Skin epidermis (tissue), 12 donors: ENCODE results near the gene PDE4C.
A peak's percentile ranks its signal among the peaks of the same experiment; 100 is the strongest.

ENCODE experiments used
- H3K27ac ChIP-seq, 21 experiments: fragments of 200-600 bp; sonication (generic) in 11 of 21; one replicate each; pipeline ENCODE4 v1.5.0; 2020; ENCODE audit warnings: mild to moderate bottlenecking in 3 of 21, inconsistent platforms in 2 of 21, moderate library complexity in 2 of 21
- H3K4me3 ChIP-seq, 7 experiments: fragments of 200-600 bp; sonication (generic) in 2 of 7; one replicate each; pipeline ENCODE4 v1.5.0; 2020; ENCODE audit warnings: inconsistent platforms in 2 of 7, mild to moderate bottlenecking in 2 of 7, moderate library complexity in 1 of 7

PDE4C gene

DNA sequence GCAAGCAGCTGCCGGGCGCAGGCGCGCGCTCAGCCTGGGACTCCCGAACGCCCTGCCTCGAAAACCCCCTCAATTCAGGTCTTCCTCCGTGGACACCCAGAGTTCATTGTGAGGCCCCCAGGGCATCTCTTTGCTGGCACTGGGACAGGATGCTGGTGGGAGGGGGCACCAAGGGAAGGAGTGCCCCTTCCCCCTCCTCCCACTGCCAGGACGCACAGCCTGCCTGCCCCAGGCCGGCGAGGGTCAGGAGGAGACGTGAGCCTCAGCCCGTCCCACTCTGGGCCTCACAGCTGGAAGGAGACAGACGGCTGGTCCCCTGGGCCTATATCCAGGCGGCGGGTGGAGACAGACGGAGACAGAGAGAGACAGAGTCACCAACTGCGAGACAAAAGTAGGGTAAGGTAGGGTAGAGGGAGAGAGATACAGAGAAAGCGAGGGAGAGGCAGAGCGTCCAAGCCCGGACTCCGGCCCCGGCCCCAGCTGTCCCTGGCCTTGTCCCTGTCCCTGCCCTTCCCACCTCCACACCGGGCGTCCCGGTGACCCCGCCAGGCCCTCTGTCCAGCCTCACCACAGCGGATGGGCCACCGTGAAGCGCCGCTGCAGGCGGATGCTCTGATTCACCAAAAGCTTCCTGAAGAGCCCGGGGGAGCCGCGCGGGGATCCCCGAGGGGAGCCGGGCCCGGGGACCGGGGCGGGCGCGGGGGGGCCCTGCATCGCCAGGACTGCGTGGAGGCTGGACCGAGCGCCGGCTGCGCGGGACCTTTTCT, at the start of gene PDE4C:
Gene PDE4C, minus strand, starts transcription at position 737 of the 767 bp plus-strand sequence. Its CDS starts 23 bp downstream, at position 714.
- peak within 1 kb of the TSS in 1 of 7 experiments; percentile 16 for H3K4me3 ChIP-seq
- peak within 1 kb of the TSS in 1 of 21 experiments; percentile 10 for H3K27ac ChIP-seq

DNA sequence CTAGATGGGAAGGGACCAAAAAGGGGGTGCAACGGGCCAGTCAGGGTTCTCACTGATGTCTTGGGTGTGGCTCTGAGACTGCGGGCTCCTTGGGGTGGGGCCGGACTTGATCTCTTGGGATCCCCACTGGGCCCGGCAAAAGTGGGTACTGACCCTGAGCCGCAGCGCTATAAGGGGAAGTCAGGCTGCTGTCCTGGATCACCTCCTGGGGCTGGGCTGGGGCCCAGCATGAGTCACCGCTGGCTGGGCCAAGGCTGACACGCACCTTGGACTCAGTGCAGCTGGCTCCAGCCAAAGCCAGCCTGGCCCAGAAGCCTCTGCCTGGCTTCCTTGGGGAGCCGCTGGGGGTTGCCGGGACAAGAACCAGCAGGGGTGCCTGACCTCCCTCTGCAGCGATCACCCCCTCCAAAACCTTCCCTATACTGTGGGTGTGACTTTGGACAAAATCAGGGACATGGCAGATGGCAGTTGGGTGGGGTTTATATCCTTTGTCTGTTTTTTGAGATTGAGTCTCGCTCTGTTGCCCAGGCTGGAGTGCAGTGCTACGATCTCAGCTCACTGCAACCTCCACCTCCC, 48.6 kb upstream of the PDE4C start:
- H3K27ac ChIP-seq = peak overlapping the region in 10 of 21 experiments; percentile 1 to 65 (median 38)
- no peak overlapping the region for H3K4me3 ChIP-seq

DNA sequence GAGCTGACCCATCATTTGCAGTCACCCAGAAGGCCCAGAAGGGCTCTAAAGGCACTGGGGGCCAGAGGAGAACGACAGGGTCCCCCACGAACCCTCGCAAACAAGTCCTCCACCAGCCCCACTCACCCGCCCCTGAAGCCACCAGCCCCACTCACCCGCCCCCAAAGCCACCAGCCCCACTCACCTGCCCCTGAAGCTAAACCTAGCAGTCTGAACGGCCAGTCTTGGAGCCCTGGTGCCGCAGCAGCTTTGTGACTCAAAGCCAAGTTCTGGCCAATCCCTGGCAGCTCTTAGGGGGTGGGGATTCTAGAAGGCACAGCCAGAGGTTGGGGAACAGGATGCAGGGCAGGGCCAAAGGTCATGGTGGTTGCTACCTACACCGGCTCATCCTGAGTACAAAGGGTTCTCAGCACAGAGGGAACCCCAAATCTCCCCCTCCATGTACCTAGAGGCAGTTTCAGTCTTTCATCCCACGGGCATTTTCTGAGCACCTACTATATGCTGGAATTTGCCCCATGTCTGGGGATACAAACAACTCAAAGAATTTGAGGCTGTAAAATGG, 48.1 kb upstream of the PDE4C start, which contains the start of gene IQCN:
Gene IQCN, minus strand, starts transcription at position 234 of the 562 bp plus-strand sequence. CDS start 4,974 bp downstream, outside the sequence.
- peak within 1 kb of the TSS in 10 of 21 experiments; percentile 1 to 65 (median 38) for H3K27ac ChIP-seq
- no peak within 1 kb of the TSS for H3K4me3 ChIP-seq

DNA sequence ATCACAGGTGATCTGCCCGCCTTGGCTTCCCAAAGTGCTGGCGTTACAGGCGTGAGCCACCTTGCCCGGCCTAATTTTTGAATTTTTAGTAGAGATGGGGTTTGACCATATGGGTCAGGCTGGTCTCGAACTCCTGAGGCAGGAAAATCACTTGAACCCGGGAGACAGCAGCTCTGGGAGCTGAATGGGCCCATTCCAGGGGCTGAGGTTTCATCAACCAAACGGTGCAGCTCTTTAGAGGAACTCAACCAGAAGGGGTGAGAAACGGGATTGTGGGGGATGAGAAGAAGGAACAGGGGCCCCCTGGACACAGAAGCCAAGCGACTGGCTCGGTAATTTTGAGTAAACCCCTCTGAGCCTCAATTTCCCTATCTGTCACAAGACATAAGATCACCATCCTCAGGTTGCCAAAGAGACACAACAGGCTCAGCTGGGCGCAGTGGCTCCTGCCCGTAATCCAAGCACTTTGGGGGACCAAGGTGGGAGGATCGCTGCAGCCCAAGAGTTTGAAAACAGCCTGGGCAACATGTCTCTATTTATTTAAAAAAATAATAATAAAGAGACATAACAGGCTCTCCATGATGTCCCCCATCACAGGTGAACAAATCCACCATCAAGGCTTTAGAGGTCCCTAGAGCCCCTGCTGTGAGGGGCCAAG, 47.5 kb upstream of the PDE4C start:
- Histone ChIP-seq H3K27ac (peak overlapping the region in 4 of 21 experiments; percentile 17 to 62 (median 42)), H3K4me3 (no peak overlapping the region)

DNA sequence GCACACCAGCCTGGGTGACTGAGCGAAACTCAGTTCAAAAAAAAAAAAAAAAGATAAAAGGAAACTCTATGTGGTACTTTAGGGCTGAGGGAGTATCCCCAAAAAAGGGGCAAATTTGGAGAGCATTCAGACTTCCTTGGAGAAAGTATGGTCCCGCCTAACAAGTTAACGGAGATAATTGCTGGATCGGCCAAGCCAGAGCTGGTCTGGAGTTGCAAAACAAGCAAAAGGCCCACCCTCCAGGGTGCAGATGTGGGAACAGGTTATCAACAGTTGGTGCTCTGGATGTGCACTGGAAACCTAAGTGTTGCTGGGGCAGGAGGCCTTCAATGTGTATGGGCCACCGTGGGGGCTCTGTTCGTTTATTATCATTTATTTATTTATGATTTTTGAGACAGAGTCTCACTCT, 45.2 kb upstream of the PDE4C start:
- Histone ChIP-seq H3K27ac (no peak overlapping the region), H3K4me3 (no peak overlapping the region)

DNA sequence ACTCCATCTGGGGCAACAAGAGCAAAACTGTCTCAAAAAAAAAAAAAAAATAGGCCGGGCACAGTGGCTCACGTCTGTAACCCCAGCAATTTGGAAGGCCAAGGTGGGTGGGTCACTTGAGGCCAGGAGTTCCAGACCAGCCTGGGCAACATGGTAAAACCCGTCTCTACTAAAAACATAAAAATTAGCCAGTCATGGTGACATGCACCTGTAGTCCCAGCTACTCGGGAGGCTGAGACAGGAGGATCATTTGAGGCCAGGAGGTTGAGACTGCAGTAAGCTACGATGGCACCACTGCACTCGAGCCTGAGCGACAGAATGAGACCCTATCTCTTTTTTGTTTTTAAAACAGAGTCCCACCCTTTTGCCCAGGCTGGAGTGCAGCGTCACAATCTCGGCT, 44.1 kb upstream of the PDE4C start:
- H3K27ac ChIP-seq = no peak overlapping the region
- H3K4me3 ChIP-seq = no peak overlapping the region

DNA sequence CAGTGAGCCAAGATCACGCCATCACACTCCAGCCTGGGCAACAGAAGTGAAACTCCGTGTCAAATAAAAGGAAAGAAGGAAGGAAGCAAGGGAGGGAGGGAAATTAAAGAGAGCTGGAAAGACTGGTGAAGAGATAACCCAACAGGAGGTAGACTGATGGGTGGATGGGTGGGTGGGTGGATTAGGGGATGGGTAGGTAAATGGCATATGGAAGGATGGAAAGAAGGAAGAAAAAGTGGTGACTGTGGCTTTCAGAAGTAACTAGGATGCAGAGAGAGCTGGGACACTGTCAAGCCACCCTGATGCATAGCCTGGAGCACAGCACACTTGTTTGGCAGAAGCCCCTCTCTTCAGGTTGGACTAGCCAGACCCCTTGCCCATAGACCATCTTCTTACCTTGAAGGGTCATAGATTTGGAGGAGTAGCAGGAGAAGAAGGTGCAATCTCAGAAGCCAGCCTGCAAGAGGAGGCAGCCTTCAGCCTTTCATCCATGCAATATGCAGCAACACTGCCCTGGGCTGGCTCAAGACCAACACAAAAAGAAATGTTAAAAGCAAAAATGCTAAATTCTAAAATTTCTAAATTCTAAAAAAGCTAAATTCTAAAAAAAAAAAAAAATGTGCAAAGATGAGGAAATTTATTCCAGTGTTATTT, 43.0 kb upstream of the PDE4C start:
- no peak overlapping the region for H3K27ac ChIP-seq
- H3K4me3 ChIP-seq = no peak overlapping the region

DNA sequence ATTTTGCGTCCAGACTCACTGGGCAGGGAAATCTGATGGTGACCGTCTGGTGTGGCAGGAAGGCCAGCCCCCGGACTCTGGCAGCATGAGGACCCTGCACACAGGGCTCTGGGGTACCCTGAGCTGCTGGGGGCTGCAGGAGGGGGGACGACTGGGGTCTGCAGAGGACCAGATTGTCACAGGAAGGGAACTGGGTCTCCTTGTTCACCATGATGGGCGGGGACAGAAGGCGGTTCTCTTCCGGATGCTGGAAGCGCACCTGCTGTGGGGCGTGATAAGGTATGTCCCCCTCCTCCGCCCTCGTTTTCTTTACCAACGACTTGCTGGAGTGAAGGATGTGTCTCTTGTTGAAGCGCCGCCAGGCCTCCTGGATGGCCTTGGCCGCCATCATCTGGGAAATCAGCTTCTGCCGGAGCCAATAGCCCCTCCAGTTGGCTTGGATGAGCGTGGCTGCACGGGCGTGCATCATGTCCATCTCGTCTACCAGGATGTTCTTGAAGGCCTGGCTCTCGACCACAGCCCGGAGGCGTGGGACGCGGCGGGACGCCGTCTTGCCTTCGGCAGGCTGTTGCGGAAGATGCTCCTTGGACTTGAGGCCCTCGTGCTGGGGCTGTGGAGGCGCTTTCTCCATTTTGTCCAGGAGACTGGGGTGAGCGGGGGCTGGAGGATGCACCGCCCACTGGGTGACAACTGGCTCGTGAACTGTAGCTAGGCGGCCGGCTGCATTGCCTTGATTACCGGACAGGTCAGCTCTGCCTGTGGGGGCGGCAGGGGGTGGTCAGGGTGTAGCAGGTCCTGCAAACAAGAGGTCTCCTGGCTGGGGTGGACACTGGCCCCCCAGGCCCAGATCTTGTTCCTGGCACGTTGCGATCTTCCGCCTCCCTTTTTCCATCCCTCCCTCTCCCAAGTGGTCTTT, 40.8 kb upstream of the PDE4C start:
- Histone ChIP-seq H3K27ac (no peak overlapping the region), H3K4me3 (no peak overlapping the region)

DNA sequence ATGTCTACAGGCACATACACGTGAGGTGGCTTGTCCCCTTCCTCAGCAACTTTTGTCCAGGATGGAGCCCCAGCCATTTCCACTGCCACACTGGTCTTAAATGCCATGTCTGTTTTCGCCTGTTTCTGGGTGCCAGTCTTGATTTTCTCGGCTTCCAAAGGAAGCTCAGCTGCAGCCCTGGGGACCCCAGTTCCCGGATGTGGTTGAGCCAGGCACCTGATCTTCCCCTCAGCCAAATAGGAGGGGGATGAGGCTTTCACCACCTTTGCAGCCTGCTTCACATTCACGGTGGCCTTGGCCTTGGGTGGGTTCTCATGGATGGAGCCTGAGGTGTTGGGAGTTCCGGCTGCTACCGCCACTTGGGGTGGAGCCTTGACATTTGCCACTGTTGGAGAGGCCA, 39.3 kb upstream of the PDE4C start:
- Histone ChIP-seq H3K27ac (no peak overlapping the region), H3K4me3 (no peak overlapping the region)

DNA sequence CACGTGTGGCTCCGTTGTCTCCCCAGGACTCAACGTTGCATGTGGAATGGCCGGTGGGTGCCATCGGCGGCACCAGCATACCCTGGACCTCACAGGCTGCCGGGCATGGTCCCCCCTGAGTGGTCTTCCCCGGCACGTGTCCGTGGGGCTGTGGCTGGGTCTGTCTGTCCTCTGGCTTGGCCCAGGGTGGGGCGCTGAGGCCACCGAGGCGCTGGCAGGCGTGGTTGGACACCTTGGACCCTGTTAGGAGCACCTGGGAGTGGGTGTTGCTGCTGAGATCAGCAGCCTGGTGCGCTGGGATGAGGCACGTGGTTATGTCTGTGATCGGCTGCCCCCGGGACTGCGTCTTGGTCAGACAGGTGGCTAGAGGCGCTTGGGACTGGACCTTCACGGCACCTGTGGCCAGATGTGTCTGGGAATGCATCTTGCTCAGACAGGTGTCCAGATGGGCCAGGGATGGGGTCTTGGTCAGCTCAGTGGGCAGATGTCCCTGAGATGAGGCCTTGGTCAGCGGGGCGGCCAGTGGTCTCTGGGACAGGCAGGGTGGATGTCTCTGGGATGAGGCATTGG, 38.8 kb upstream of the PDE4C start:
- Histone ChIP-seq H3K4me3 (no peak overlapping the region), H3K27ac (no peak overlapping the region)

DNA sequence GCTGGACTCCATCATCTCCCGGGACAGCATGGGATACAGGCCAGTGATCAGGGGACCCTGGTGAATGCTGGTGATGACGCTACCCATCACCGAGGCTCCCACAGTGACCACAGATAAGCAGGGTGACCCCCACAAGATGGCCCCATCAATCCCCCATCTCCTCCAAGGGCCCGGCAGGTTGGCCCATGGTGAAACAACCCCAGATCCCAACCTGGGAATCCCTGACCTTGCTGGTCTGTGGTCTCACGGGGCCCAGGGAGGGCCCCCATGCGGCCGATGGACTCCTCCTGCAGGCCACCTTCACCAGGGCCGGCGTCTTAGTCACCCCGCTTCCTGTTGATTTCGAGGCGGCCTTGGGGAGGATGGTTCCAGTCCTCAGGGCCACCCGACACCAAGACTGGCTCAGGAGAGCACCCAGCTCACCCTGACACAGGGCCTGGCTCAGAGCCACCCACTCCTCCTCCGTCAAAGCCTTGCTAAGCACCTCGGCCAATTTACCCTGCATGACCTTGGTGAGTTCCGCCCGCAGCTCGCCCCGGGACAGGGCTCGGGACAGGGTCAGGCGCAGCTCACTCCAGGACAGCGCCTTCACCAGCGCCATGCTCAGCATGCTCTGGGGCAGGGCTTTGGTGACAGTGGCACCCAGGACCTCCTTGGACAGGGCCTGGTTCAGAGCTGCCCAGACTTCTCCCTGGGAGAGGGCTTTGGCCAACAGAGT, 38.1 kb upstream of the PDE4C start:
- Histone ChIP-seq H3K4me3 (no peak overlapping the region), H3K27ac (no peak overlapping the region)

DNA sequence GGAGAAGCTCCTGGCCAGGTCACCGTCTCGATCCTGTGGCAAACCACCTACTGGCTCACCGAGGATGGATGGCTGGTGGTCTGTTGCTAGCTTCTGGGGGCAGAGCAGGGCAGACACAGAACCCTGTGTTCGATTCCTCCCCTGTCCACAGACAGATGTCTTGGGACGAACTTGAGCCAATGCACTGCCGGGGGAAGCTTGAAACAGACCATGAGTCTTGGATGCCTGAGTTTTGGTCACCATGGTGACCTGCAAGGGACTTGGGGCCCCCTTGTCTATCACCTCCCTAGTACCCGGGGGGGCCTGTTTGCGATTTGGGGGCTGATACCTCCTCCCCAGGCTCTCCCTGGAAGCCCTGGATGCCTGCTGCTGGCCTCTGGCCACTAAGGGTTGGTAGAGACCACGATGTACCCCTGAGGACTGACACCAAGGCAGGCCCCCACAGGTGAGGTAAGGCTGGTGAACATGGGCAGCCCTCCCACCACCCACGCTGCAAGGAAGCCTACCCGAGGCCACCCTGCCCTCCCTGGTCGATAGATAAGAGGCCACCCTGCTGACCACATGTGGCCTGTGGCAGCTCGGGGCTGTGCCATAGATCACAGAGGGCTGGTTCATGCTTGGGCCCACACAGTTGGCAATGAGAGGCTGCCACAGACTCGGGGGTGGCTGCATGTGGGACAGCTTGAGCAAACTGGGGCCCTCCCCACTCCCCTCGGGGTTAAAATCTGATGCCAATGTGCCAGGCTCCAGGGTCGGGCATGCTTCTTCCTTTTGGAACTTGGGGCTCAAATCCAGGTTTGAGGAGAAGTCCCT, 37.3 kb upstream of the PDE4C start:
- H3K27ac ChIP-seq = no peak overlapping the region

DNA sequence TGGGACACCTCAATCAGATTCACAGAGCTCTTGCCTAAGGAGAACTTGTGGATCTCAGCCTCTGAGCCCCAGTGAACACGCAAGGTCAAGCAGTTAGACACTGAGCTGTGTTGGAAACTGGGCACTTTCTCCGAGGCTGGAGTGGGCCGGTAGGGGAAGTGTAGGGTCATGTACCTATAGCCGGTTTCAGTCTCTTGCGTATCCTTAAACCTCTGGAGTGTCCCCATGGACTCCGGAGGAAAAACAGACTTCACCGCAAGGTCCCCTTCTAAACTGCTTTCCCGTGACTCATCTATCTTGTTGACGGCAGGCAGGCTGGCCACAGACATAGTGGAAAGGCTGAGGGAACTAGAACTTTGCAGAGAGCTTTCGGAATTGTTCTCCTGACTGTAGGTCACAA, 36.7 kb upstream of the PDE4C start:
- H3K4me3 ChIP-seq = no peak overlapping the region
- no peak overlapping the region for H3K27ac ChIP-seq

More for the DNA sequence above, 37.3 kb upstream of the PDE4C start:
- no peak overlapping the region for H3K4me3 ChIP-seq

DNA sequence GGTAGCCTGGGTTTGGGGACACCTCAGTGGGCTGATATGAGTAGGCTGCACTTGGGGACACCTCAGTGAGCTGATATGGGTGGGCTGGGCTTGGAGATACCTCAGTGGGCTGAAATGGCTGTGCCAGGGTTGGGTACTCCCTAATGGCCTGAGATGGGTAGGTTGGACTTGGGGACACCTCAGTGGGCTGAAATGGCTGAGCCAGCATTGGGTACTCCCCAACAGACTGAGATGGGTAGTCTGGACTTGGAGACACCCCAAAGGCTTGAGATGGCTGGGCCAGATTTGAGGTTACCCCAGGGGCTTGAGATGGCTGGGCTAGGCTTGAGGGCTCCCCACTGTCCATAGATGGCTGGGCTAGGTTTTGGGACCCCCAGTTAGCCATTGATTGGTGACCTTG, 35.9 kb upstream of the PDE4C start:
- no peak overlapping the region for H3K4me3 ChIP-seq
- no peak overlapping the region for H3K27ac ChIP-seq

DNA sequence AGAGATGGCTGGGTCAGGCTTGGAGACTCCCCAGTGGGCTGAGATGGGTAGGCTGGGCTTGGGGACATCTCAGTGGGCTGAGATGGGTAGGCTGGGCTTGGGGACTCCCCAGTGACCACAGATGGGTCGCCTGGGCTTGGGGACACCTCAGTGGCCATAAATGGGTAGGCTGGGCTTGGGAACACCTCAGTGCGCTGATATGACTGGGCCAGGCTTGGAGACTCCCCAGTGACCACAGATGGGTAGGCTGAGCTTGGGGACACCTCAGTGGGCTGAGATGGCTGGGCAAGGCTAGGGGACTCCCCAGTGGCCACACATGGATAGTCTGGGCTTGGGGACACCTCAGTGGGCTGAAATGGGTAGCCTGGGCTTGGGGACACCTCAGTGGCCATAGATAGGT, 35.2 kb upstream of the PDE4C start:
- Histone ChIP-seq H3K27ac (no peak overlapping the region), H3K4me3 (no peak overlapping the region)

DNA sequence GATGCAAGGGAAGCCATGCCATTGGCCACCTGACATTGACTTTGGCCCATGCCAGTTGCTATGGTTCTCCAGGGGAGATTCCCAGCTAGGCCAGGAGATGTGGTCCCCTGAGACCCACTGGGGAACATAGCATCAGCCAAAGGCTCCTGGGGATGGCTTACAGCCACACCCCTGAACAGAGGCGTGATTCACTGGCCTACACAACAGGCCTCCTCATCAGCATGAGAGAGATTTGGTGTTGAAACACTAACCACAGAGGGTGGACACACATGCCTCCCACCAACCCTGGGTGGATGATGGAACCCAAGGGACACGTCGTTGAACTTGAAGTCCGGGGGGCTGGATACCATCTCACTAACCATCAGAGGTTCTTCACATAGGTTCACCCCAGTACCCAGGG, 33.7 kb upstream of the PDE4C start:
- H3K27ac ChIP-seq = no peak overlapping the region
- no peak overlapping the region for H3K4me3 ChIP-seq
